ENCODE measurements around the gene CCND3. TPM values are rescaled to one million over a fixed set of nuclear protein-coding genes. Genes with fewer than 3 reads are reported as not detected.

CCND3 gene
- total RNA-seq, 1 experiment from 2014 or later = 26.6 TPM

DNA sequence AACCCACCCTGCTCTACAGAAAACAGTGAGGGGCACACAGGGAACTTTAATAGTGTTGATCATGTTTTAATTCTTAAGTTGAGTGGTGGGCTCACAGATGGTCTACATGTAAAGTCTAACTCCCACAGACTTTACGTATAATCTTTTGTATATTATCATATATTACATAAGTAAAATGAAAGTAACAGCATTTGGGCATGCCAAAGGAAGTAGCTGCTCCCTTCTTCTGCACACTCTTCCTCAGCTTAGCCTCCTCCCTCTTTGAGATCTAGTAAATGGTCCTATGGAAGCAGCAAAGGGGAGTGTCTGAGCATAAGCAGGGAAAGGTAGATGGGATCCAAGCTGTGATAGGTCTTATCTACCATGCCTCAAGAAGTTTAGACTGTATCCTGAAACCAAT lies 31.9 kb downstream of the CCND3 start:
- intact Hi-C loops (cut with micrococcal nuclease) = no loop called here
- Histone ChIP-seq H3K9me2 (ENCODE audit: insufficient read depth) (no peaks in the 10 kb centered on the region), H3K4me2 (ENCODE audit: low read length) (no peak overlapping the region), H3K9me3 (ENCODE audit: control insufficient read depth in 1 of 2, insufficient read depth in 1 of 2, low read depth in 1 of 2, low read length in 2 of 2) (no peaks in the 10 kb centered on the region), H3K9ac (ENCODE audit: low read length) (no peak overlapping the region), H3K27me3 (ENCODE audit: insufficient read depth, low read length) (no peaks in the 10 kb centered on the region), H3K27ac (ENCODE audit: low read depth, low read length) (no peak overlapping the region), H3K36me3 (ENCODE audit: control insufficient read depth in 1 of 2, insufficient read depth in 2 of 2, low read length in 2 of 2) (peaks cover 24 to 31% of the 10 kb centered on the region in 2 experiments; a peak in 3 of 4 replicates), H4K20me1 (ENCODE audit: insufficient read depth) (no peaks in the 10 kb centered on the region), H3K4me1 (ENCODE audit: control insufficient read depth in 1 of 2, insufficient read depth in 2 of 2, low read length in 2 of 2) (no peaks in the 10 kb centered on the region), H3K4me3 (replicated peaks in 1 of 2; ENCODE audit: low read depth in 1 of 2, low read length in 2 of 2) (no peak overlapping the region), H2AFZ (ENCODE audit: low read depth, low read length, poor library complexity, severe bottlenecking) (no peak overlapping the region), H3K79me2 (ENCODE audit: insufficient read depth, low read length) (peaks cover 26% of the 10 kb centered on the region)
- POLR2A ChIA-PET = no interaction called here
- DNase-seq (ENCODE audit: low read depth, low spot score) (no peak), ATAC-seq (no peak)
- BruUV-seq (replicated peaks) = no TSS peak
- CTCF ChIA-PET = interaction anchor here (1.6 kb wide), 1 partner anchor 11 kb away, joined by 9 read pairs; the partner anchor contains the start of genes BYSL and MED20
- RAD21 ChIA-PET (ENCODE audit: low non-redundant PET in 1 of 2, low total read pairs in 2 of 2, uncharacterized antibody in 2 of 2, unreplicated experiment in 2 of 2) = no interaction called here
- no peak for TF ChIP-seq CBX3 (IDR thresholded peaks at IDR 0.05; ENCODE audit: low read depth)
- no peak for TF ChIP-seq SIN3A (IDR thresholded peaks at IDR 0.05; ENCODE audit: low read depth)
- TF ChIP-seq SRF (IDR thresholded peaks at IDR 0.05; ENCODE audit: low read depth) = no peak
- no peak for TF ChIP-seq EGR1 (IDR thresholded peaks at IDR 0.05; ENCODE audit: low read depth)
- TF ChIP-seq, protein P1, sequence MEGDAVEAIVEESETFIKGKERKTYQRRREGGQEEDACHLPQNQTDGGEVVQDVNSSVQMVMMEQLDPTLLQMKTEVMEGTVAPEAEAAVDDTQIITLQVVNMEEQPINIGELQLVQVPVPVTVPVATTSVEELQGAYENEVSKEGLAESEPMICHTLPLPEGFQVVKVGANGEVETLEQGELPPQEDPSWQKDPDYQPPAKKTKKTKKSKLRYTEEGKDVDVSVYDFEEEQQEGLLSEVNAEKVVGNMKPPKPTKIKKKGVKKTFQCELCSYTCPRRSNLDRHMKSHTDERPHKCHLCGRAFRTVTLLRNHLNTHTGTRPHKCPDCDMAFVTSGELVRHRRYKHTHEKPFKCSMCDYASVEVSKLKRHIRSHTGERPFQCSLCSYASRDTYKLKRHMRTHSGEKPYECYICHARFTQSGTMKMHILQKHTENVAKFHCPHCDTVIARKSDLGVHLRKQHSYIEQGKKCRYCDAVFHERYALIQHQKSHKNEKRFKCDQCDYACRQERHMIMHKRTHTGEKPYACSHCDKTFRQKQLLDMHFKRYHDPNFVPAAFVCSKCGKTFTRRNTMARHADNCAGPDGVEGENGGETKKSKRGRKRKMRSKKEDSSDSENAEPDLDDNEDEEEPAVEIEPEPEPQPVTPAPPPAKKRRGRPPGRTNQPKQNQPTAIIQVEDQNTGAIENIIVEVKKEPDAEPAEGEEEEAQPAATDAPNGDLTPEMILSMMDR (IDR thresholded peaks at IDR 0.05 in 2 of 3, conservative IDR thresholded peaks at IDR 0.05 in 1 of 3; ENCODE audit: borderline replicate concordance in 1 of 3, insufficient read depth in 1 of 3, low read depth in 2 of 3, low read length in 2 of 3) = no peak
- no peak for TF ChIP-seq YY1 (IDR thresholded peaks at IDR 0.05; ENCODE audit: extremely low read depth, insufficient replicate concordance, low read depth, low read length)
- TF ChIP-seq CEBPB (IDR thresholded peaks at IDR 0.05; ENCODE audit: low read depth) = no peak

Data from HCT116 (cell line).